ENCODE data around the gene USP22. TPM values are rescaled to one million over a fixed set of nuclear protein-coding genes. Genes with fewer than 3 reads are reported as not detected.

Gene USP22
- total RNA-seq, 1 experiment from 2014 or later: 210 TPM

DNA sequence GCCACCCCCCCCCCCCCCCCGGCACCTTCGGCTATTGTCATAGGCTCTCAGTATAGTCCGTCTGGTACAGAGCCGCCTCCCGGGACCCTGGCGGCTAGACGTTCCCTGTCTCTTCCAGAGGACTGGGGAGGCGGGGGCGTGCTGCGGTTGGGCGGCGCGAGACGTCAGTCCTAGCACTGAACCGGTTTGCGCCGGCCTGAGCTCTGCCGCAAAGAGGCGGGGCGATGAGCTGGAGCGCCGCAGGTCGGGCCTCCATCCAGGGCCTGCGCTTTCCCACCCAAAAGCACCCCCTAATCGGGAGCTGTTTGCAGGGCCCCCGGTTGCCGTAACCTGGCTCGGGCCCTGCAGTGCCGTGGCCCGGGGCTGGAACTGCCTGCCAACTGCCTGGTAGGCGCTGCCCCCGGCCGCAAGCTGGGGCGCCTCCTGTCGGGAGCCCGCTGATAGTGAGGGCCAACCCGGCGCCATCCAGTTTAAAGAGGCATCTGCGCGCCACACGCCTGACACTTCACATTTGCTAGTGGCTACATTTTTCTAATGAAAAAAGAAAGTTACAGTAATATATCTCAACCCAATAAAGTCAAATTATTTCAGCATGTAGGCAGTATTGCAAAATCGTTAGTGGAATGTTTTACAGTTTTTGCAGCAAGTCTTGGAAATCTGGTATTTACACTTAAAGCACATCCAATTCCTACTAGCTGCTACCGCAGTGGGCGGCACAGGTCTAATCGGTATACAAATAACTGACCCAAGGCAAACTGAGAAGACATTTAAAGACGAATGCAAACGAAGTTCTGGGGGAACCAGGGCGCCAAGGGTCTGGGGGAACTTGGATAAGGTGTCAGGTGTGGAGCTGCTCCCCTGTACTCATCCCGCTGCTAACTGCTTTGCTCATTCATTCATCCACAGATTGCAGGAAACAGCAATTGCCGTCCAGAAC lies 753 bp upstream of the USP22 start (continued):
- no peak; the same call in none of the 2 replicates for TF ChIP-seq SIN3A (IDR thresholded peaks at IDR 0.05; ENCODE audit: low read depth)

DNA sequence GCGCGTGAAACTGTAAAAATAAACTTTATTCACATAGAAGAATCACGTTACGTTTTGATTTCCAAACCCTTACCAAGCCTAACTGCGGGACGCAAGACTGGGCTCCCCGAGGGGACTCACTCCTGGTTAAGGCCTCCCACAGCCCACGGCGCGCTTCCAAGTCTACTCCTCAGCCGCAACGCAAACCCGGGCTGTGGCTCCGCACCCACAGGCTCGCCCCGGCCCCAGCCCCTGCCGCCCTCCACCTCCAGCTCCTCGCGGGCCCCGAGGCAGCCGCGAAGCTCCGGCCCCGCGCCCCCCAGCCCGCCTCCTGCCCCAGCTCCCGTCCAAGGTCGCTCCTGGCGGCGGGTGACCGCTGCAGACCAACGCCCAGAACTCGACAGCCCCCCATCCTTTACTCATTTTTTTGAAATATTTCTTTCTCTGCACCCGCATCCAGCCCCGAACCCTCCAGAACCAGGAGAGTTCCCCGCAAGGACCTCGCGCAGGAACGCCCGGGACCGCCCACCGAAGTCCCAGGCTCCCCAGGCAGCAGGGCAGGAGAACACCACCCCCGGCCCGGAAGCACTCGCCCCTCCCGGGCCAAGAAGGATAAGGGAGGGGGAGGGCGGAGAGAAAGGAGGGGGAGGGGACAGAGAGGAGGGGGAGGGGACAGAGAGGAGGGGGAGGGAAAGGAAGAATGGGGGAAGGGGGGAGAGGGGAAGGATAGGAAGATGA lies 912 bp downstream of the USP22 start:
- peak; percentile 48 for DNase-seq (ENCODE audit: low read depth, low spot score)
- POLR2A ChIA-PET: interaction anchor here (2.5 kb wide), 1 partner anchor 57 kb away, joined by 12 read pairs; no protein-coding TSS in a partner anchor
- intact Hi-C loops (cut with micrococcal nuclease): loop anchor here (2.0 to 5.0 kb wide), 4 partner anchors 75 to 470 kb away; partner anchors contain the start of gene TMEM11

More for the DNA sequence above, 912 bp downstream of the USP22 start:
- Histone ChIP-seq H3K4me2 (ENCODE audit: low read length) (peak overlapping the region; percentile 74), H3K4me3 (replicated peaks in 1 of 2; ENCODE audit: low read depth in 1 of 2, low read length in 2 of 2) (peak overlapping the region; percentile 77 to 94), H3K27ac (ENCODE audit: low read depth, low read length) (peak overlapping the region; percentile 100), H3K36me3 (ENCODE audit: control insufficient read depth in 1 of 2, insufficient read depth in 2 of 2, low read length in 2 of 2) (peaks cover 7 to 11% of the 10 kb centered on the region in 2 experiments; a peak in 3 of 4 replicates), H3K4me1 (ENCODE audit: control insufficient read depth in 1 of 2, insufficient read depth in 2 of 2, low read length in 2 of 2) (peaks cover 11 to 28% of the 10 kb centered on the region in 2 experiments), H3K9me2 (ENCODE audit: insufficient read depth) (no peaks in the 10 kb centered on the region), H2AFZ (ENCODE audit: low read depth, low read length, poor library complexity, severe bottlenecking) (no peak overlapping the region), H3K79me2 (ENCODE audit: insufficient read depth, low read length) (peaks cover 53% of the 10 kb centered on the region), H3K9me3 (ENCODE audit: control insufficient read depth in 1 of 2, insufficient read depth in 1 of 2, low read depth in 1 of 2, low read length in 2 of 2) (no peaks in the 10 kb centered on the region), H3K9ac (ENCODE audit: low read length) (peak overlapping the region; percentile 95), H3K27me3 (ENCODE audit: insufficient read depth, low read length) (no peaks in the 10 kb centered on the region), H4K20me1 (ENCODE audit: insufficient read depth) (peaks cover 22% of the 10 kb centered on the region)
- TF ChIP-seq POLR2AphosphoS5 (IDR thresholded peaks at IDR 0.05; ENCODE audit: low read depth, low read length): no peak
- peak; percentile 35; the same call in 1 of the 2 replicates for TF ChIP-seq SP1 (IDR thresholded peaks at IDR 0.05; ENCODE audit: low read depth)
- TF ChIP-seq EGR1 (IDR thresholded peaks at IDR 0.05; ENCODE audit: low read depth): peak; percentile 38; the same call in 1 of the 2 replicates
- RAD21 ChIA-PET (ENCODE audit: low non-redundant PET in 1 of 2, low total read pairs in 2 of 2, uncharacterized antibody in 2 of 2, unreplicated experiment in 2 of 2): no interaction called here
- CTCF ChIA-PET: interaction anchor here (2.2 kb wide), 1 partner anchor 11 kb away, joined by 20 read pairs; no protein-coding TSS in a partner anchor
- peak; percentile 42 for ATAC-seq
- BruUV-seq (replicated peaks): no TSS peak
